HFF-Myc (cell line): ENCODE measurements around the gene SYNE2.
"Not testable (repeated sequence)": the region's sequence is repeated elsewhere in the genome, so short reads cannot be mapped to it uniquely, and the experiment has no call there.

ENCODE experiments used
- DNase-seq: peaks from one replicate; pipeline ENCODE4 v3.0.0-alpha.2; 2011; ENCODE audit warnings: low read depth; ENCODE audit errors: extremely low read depth
- H3K4me3 ChIP-seq: replicated peaks from 2 replicates; pipeline ENCODE4 v1.5.1; 2011; ENCODE audit warnings: low read depth, mild to moderate bottlenecking, control low read depth, low read length
- CTCF ChIP-seq: IDR thresholded peaks from 2 replicates; pipeline ENCODE4 v1.5.1; 2012; ENCODE audit warnings: mild to moderate bottlenecking, low read depth, low read length, control low read depth; ENCODE audit errors: missing control alignments

SYNE2 gene

GRCh38 chr14:64005822-64006221, 153.0 kb downstream of the SYNE2 start:
- no peak for DNase-seq
- no peak for TF ChIP-seq CTCF
- H3K4me3 ChIP-seq = no peak overlapping the region

GRCh38 chr14:64008016-64008415, 155.2 kb downstream of the SYNE2 start:
- DNase-seq = no peak
- no peak for TF ChIP-seq CTCF
- no peak overlapping the region for H3K4me3 ChIP-seq

DNA sequence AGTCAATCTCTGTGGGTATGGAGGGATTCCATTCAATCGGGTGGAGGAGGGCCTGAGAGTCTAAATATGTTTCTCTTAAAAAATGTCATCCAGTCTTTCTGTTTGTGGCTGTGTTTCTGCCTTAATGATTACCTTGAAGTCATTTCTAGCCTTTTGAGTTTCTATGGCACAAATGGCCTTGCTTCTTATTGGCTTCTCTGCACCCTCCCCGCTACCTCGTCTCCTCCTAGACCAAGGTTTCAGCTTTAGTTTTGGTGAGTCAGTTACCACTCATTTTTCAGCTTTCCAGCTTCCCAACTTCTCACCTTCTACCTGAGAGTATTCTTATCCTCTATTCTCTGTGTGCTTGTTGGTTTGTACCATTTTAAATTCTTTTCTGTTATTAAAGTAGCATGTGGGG, 159.2 kb downstream of the SYNE2 start:
- no peak for TF ChIP-seq CTCF
- H3K4me3 ChIP-seq = no peak overlapping the region
- DNase-seq = no peak

DNA sequence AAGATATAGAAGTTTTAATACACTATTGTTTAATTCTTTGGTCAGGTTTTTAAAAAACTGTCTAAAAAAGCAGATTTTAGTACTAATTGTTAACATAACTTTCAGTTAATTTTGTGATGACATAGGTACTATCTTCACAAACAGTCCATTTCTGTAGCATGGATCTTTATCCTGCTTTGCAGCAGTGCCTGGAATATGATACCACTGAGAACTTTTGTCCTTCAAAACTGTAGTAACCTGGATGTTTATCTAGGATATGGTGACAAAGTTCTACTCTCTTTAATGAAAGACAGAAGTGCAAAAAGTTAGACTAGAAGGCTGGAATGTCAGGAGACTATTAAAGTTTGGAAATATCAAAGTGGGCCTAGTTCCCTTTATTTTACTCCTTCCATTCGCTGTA, 159.9 kb downstream of the SYNE2 start:
- no peak for TF ChIP-seq CTCF
- no peak for DNase-seq
- H3K4me3 ChIP-seq = no peak overlapping the region

- TF ChIP-seq CTCF = no peak
- no peak for DNase-seq
- H3K4me3 ChIP-seq = no peak overlapping the region
These were observed 172.7 kb downstream of the SYNE2 start for GRCh38 chr14:64025479-64025878.

- no peak for DNase-seq
- no peak overlapping the region for H3K4me3 ChIP-seq
- no peak for TF ChIP-seq CTCF
These were observed 173.8 kb downstream of the SYNE2 start for GRCh38 chr14:64026600-64026999.

DNA sequence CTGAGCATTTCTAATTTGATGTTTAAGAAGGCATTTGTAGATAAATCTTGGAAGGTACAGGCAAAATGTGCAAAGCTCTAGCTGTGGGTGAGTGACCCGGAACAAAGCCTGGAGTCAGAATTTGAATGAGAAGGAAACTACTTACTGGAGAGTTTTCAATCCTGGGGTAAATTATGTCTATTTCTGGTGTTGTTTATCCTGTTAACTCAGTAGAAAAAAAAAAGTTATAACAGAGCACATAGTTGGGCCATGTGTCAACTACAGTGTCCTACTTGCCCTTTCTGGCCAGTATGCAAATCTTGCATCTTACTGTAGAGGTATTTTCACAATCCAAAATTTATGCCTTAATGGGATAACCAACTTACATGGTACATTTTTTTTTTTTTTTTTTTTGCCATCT, 182.3 kb downstream of the SYNE2 start:
- no peak for DNase-seq
- no peak for TF ChIP-seq CTCF
- H3K4me3 ChIP-seq = no peak overlapping the region

- H3K4me3 ChIP-seq, DNase-seq: not testable (repeated sequence)
These were observed 185.3 kb downstream of the SYNE2 start for GRCh38 chr14:64037869-64038745.
